Measurements from ENCODE around the gene BSG. TPM values are rescaled to one million over a fixed set of nuclear protein-coding genes. Genes with fewer than 3 reads are reported as not detected.
A peak's percentile ranks its signal among the peaks of the same experiment; 100 is the strongest.

Gene BSG
- total RNA-seq, 1 experiment from 2014 or later: 1,167 TPM

GRCh38 chr19:609004-609346 lies 36.6 kb downstream of the BSG start:
- Histone ChIP-seq H3K4me3 (ENCODE audit: insufficient read depth, low read depth, low read length) (no peak overlapping the region), H3K36me3 (replicated peaks; ENCODE audit: control insufficient read depth, insufficient read depth, low read length) (no peaks in the 10 kb centered on the region; the same call in 1 of the 2 replicates), H3K27me3 (ENCODE audit: control insufficient read depth, insufficient read depth, low read length) (no peaks in the 10 kb centered on the region)
- no peak for DNase-seq

DNA sequence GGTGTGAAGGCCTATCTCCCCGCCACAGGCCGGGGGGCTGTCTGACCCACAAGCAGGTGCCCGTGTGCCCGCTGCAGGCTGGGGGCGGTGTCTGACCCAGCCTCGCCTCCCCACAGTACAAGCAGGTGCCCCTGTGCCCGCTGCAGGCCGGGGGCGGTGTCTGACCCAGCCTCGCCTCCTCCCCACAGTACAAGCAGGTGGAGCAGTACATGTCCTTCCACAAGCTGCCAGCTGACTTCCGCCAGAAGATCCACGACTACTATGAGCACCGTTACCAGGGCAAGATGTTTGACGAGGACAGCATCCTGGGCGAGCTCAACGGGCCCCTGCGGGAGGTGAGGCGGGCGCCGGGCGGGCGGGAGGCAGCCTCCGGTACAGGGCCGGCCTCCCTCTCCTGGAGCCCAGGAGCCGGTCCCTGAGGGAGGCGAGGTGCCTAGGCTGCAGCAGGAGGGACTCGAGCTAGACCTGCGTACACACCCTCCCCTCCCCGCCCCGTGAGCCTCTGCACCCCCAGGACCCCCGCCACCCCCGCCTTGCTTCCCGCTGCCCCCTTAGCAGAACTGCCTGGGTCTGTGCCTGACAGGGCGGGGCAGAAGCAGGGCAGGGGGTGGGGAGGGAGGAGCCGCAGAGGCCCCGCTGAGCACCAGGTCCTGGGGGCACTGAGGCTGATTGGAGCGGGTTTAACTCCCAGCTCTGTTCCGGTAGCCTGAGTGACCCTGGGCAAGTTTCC lies 37.8 kb downstream of the BSG start:
- Histone ChIP-seq H3K4me3 (ENCODE audit: insufficient read depth, low read depth, low read length) (no peak overlapping the region), H3K36me3 (replicated peaks; ENCODE audit: control insufficient read depth, insufficient read depth, low read length) (peaks cover 1% of the 10 kb centered on the region; the same call in 1 of the 2 replicates), H3K27me3 (ENCODE audit: control insufficient read depth, insufficient read depth, low read length) (no peaks in the 10 kb centered on the region)
- no peak for DNase-seq

DNA sequence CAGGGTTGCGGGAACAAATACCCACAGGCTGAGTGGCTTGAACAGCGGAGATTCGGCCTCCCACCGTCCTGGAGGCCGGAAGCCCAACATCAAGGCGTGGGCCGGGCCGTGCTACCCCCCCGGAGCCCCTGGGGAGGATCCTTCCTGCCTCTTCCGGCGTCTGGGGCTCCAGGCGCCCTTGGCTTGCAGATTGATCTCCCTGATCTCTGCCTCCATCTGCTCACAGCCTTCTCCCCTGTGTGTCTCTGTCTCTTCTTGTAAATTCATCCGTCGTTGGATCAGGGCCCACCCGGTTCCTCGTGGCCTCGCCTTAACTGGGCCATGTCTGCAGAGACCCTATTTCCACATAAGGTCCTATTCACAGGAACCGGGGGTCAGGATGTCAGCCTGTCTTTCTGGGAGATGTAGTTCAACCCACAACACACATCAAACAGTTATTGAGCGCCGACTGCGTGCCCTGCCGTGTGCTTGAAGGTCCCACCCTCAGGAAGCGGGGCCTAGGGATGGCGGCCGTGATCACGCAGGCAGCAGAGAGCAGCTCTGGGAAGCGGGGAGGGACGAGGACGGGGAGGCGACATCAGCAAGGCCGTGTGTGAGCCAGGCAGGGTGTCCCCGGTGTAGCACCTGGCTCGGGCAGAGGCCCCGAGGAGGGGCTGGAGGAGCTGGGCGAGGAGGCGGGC lies 38.5 kb downstream of the BSG start:
- Histone ChIP-seq H3K4me3 (ENCODE audit: insufficient read depth, low read depth, low read length) (no peak overlapping the region), H3K27me3 (ENCODE audit: control insufficient read depth, insufficient read depth, low read length) (no peaks in the 10 kb centered on the region), H3K36me3 (replicated peaks; ENCODE audit: control insufficient read depth, insufficient read depth, low read length) (peaks cover 1% of the 10 kb centered on the region; the same call in 1 of the 2 replicates)
- no peak for DNase-seq

DNA sequence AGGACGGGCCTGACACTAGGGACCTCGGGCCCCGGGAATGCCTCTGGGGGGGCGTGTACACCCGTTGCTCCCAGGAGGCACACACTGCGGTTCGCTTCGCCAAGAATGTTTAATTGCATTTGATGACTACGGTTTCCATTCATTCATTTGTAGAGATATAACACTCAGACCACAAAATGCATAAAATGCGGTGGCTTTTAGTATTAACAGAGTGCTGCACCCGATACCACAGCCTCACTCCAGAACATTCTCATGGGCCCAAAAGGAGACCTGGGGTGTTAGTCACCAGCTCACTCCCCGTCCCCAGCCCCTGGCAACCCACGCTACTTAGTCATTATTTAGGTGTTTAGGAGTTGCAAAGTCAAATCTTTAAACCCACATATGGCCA lies 39.1 kb downstream of the BSG start:
- H3K27me3 ChIP-seq (ENCODE audit: control insufficient read depth, insufficient read depth, low read length): no peaks in the 10 kb centered on the region
- H3K4me3 ChIP-seq (ENCODE audit: insufficient read depth, low read depth, low read length): no peak overlapping the region
- DNase-seq: no peak
- H3K36me3 ChIP-seq (replicated peaks; ENCODE audit: control insufficient read depth, insufficient read depth, low read length): peaks cover 1% of the 10 kb centered on the region; the same call in 1 of the 2 replicates

DNA sequence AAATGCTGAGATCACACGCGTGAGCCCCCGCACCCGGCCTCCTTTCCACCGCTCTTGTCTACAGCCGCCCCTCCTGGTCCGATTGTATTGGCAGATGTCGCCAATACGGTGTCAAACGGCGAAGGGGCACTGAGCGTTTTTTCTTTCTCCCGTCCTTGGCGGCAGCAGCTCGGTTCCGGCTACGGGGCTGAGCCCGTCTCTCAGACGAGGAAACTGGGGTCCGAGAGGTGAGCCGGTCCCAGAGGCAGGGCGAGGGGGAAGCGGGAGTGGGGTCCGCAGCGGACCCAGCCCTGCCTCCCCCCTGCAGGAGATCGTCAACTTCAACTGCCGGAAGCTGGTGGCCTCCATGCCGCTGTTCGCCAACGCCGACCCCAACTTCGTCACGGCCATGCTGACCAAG lies 40.5 kb downstream of the BSG start:
- H3K36me3 ChIP-seq (replicated peaks; ENCODE audit: control insufficient read depth, insufficient read depth, low read length): peaks cover 1% of the 10 kb centered on the region; the same call in 1 of the 2 replicates
- no peaks in the 10 kb centered on the region for H3K27me3 ChIP-seq (ENCODE audit: control insufficient read depth, insufficient read depth, low read length)
- no peak for DNase-seq
- no peak overlapping the region for H3K4me3 ChIP-seq (ENCODE audit: insufficient read depth, low read depth, low read length)

GRCh38 chr19:613732-614567 lies 41.6 kb downstream of the BSG start:
- DNase-seq: no peak
- H3K27me3 ChIP-seq (ENCODE audit: control insufficient read depth, insufficient read depth, low read length): no peaks in the 10 kb centered on the region
- H3K36me3 ChIP-seq (replicated peaks; ENCODE audit: control insufficient read depth, insufficient read depth, low read length): peaks cover 5% of the 10 kb centered on the region
- H3K4me3 ChIP-seq (ENCODE audit: insufficient read depth, low read depth, low read length): no peak overlapping the region

- DNase-seq: no peak
- no peak overlapping the region for H3K4me3 ChIP-seq (ENCODE audit: insufficient read depth, low read depth, low read length)
- H3K27me3 ChIP-seq (ENCODE audit: control insufficient read depth, insufficient read depth, low read length): no peaks in the 10 kb centered on the region
- H3K36me3 ChIP-seq (replicated peaks; ENCODE audit: control insufficient read depth, insufficient read depth, low read length): peaks cover 5% of the 10 kb centered on the region
Observed at GRCh38 chr19:615619-616018, 43.2 kb downstream of the BSG start.

- no peak overlapping the region for H3K4me3 ChIP-seq (ENCODE audit: insufficient read depth, low read depth, low read length)
- no peaks in the 10 kb centered on the region for H3K27me3 ChIP-seq (ENCODE audit: control insufficient read depth, insufficient read depth, low read length)
- H3K36me3 ChIP-seq (replicated peaks; ENCODE audit: control insufficient read depth, insufficient read depth, low read length): peaks cover 5% of the 10 kb centered on the region
- peak; percentile 85 for DNase-seq
Observed at GRCh38 chr19:616062-616700, 43.8 kb downstream of the BSG start.

- Histone ChIP-seq H3K27me3 (ENCODE audit: control insufficient read depth, insufficient read depth, low read length) (no peaks in the 10 kb centered on the region), H3K36me3 (replicated peaks; ENCODE audit: control insufficient read depth, insufficient read depth, low read length) (peaks cover 5% of the 10 kb centered on the region), H3K4me3 (ENCODE audit: insufficient read depth, low read depth, low read length) (no peak overlapping the region)
- DNase-seq: no peak
Observed at GRCh38 chr19:616747-617526, 44.5 kb downstream of the BSG start.

DNA sequence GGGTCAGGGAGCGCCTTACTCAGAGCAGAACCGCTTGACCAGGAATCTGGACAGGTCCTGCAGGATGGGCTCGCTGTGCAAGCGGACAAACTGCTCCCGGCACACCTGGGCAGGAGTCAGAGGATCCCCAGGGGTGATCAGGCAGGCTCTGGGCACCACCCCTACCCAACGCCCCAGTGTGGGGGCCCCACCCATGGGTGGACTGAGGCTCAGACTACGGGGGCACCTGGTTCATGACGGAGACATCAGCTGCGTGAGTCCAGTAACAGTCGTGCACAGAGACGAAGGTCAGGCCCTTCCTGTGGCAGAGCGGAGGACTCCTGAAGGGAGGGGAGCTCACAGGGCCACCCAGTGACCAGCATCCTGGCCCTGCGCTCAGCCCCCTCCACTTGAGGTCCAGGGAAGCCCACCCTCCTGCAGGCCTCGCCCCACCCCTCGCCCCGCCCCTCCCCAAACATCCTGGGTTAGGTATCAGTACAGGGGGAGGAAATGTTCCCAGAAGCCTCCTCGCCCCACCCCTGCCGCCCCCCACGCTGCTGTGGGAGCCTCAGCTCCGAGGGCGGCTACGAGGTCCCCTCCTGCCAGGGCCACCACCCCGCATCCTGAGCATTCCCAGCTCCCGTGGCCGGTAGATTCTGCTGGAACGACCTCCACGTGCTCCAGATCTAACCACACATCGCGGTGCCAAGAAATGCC lies 45.3 kb downstream of the BSG start:
- H3K27me3 ChIP-seq (ENCODE audit: control insufficient read depth, insufficient read depth, low read length): no peaks in the 10 kb centered on the region
- peaks cover 5% of the 10 kb centered on the region for H3K36me3 ChIP-seq (replicated peaks; ENCODE audit: control insufficient read depth, insufficient read depth, low read length)
- DNase-seq: no peak
- H3K4me3 ChIP-seq (ENCODE audit: insufficient read depth, low read depth, low read length): no peak overlapping the region

DNA sequence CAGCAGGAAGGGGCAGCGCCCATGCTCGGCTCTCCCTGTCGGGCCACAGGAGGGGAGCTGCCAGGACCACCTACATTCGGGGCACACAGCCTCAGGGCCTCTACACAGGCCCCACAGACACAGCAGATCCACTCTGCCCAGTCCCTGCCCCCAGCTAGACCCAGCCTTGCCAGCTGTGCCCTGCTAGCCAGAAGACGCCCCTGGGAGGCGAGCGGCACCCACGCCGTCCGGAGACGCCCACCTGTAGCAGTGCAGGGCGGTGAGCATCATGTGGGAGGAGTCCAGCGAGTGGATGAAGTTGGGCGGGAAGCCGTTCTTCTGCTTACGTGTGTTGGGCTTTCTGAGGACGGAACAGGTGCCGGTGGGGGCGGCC lies 45.8 kb downstream of the BSG start:
- H3K27me3 ChIP-seq (ENCODE audit: control insufficient read depth, insufficient read depth, low read length): no peaks in the 10 kb centered on the region
- no peak for DNase-seq
- no peak overlapping the region for H3K4me3 ChIP-seq (ENCODE audit: insufficient read depth, low read depth, low read length)
- peaks cover 5% of the 10 kb centered on the region for H3K36me3 ChIP-seq (replicated peaks; ENCODE audit: control insufficient read depth, insufficient read depth, low read length)

DNA sequence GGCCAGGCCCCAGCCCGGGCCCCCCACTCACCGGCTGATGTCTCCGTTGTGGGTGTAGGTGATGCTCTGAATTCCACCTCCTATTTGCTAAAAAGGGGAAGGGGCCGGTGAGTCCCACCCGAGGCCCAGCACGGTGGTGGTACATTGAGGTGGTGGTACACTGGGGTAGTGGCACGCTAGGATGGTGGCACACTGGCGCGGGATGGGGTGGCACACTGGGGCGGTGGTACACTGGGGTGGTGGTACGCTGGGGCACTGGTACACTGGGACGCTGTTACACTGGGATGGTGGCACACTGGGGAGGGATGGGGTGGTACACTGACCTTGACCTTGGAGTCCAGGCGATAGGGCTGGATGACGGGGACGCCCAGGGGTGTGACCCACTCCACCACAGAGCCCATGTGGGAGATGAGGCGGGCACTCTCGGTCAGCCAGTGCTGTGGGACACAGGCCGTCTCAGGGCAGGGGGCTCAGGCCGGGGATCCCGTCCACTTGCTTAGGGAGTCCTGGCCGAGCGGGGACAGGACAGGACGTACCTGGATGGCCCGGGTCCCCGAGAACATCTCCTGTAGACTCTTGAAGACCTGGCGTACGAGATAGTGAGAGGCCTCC lies 46.4 kb downstream of the BSG start:
- Histone ChIP-seq H3K27me3 (ENCODE audit: control insufficient read depth, insufficient read depth, low read length) (no peaks in the 10 kb centered on the region), H3K36me3 (replicated peaks; ENCODE audit: control insufficient read depth, insufficient read depth, low read length) (peaks cover 5% of the 10 kb centered on the region), H3K4me3 (ENCODE audit: insufficient read depth, low read depth, low read length) (no peak overlapping the region)
- DNase-seq: no peak

GRCh38 chr19:619286-620002 lies 47.0 kb downstream of the BSG start:
- H3K36me3 ChIP-seq (replicated peaks; ENCODE audit: control insufficient read depth, insufficient read depth, low read length): peaks cover 5% of the 10 kb centered on the region
- no peaks in the 10 kb centered on the region for H3K27me3 ChIP-seq (ENCODE audit: control insufficient read depth, insufficient read depth, low read length)

More at GRCh38 chr19:619286-620002, 47.0 kb downstream of the BSG start:
- no peak for DNase-seq
- no peak overlapping the region for H3K4me3 ChIP-seq (ENCODE audit: insufficient read depth, low read depth, low read length)
